ENCODE data around the gene USB1.

DNA sequence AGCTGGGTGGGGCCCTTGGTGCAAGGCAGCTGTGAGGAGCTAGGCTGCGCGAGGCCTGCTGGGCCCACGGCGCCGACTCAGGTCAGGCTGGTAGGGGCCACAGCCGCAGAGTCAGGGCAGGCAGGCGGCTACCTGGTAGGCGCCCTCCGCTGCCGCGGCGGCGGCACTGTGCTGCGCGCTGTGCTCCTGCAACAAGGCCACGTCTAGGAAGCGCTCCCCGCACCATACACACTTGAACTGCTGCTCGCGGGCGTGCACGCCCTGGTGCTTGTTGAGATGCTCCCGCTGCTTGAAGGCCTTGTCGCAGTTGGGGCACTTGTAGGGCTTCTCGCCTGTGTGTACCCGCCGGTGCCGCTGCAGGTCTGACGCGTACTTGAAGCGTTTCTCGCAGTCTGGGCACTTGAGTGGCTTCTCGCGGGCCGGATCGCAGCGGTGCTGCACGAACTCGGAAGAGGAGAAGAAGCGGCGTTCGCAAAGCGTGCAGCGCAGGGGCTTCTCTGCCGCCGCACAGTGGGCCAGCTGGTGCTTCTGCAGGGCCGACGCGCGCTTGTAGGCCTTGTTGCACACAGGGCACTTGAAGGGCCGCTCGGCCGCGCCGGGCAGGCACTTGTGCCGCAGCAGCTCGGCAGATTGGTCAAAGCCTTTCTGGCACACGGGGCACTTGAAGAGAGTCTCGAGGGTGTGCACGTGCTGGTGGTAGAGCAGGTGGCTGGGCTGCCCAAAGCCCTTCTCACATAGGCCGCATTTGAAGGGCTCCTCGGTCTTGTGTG, 4.6 kb upstream of the USB1 start:
- no peak for TF ChIP-seq EZH2 (IDR thresholded peaks at IDR 0.05; ENCODE audit: insufficient read depth, poor library complexity, severe bottlenecking)
- TF ChIP-seq EZH2phosphoT487 (IDR thresholded peaks at IDR 0.05; ENCODE audit: insufficient read depth, low read depth): no peak
